Lower leg skin (tissue), 4 donors: Measurements from ENCODE around the gene WAC. TPM values are rescaled to one million over a fixed set of nuclear protein-coding genes. Genes with fewer than 3 reads are reported as not detected.
"Not testable (repeated sequence)": the region's sequence is repeated elsewhere in the genome, so short reads cannot be mapped to it uniquely, and the experiment has no call there.

Experiments
- DNase-seq, 2 donors: peaks; one replicate each; pipeline ENCODE4 v3.0.0-alpha.2; 2019; ENCODE audit warnings: low spot score in 2 of 2
- H3K4me3 ChIP-seq: fragments of 200-600 bp; sonication (generic); 2 replicates; pipeline ENCODE4 v1.5.1; 2017; ENCODE audit warnings: mild to moderate bottlenecking, low read depth; ENCODE audit not compliant: poor library complexity, severe bottlenecking
- POLR2A ChIP-seq, 2 donors: fragments of 450-650 bp; IDR thresholded peaks; one replicate each; pipeline ENCODE4 v1.6.1; 2016 to 2017; ENCODE audit warnings: antibody characterized with exemption in 2 of 2, mild to moderate bottlenecking in 1 of 2, moderate library complexity in 1 of 2
- WGBS, 2 donors: methylation state at CpG; one replicate each; pipeline ENCODE4 v1.1.5; 2018; 5-methylcytosine and 5-hydroxymethylcytosine counted together
- intact Hi-C: fragments of 100-400 bp; cut with DNase I; formaldehyde crosslinking; loops from one replicate; pipeline ENCODE4 v1.15.0; 2023; ENCODE audit warnings: low total_unique reads
- total RNA-seq, 4 donors: library from RNA; depleted of rRNA; stranded (reverse); fragments of >200 nt; gene quantifications; one replicate each; pipeline ENCODE4 v1.1.0, GENCODE V29; 2016
- TF ChIP-seq, protein P1 (sequence below), 3 donors: fragments of 450-650 bp; IDR thresholded peaks; one replicate each; pipeline ENCODE4 v1.5.1; 2016; ENCODE audit warnings: antibody characterized with exemption in 3 of 3, mild to moderate bottlenecking in 3 of 3, moderate library complexity in 2 of 3

The WAC gene
- total RNA-seq, 4 donors from 2014 or later: 86.2 to 139 (median 92.9) TPM

- intact Hi-C loops: no loop called here
- no peak for DNase-seq
- no peak overlapping the region for H3K4me3 ChIP-seq
- WGBS, 2 donors: 79 to 85% methylated on average over 3 of the region's 3 CpGs
- TF ChIP-seq POLR2A (IDR thresholded peaks at IDR 0.05): no peak
- TF ChIP-seq, protein P1, sequence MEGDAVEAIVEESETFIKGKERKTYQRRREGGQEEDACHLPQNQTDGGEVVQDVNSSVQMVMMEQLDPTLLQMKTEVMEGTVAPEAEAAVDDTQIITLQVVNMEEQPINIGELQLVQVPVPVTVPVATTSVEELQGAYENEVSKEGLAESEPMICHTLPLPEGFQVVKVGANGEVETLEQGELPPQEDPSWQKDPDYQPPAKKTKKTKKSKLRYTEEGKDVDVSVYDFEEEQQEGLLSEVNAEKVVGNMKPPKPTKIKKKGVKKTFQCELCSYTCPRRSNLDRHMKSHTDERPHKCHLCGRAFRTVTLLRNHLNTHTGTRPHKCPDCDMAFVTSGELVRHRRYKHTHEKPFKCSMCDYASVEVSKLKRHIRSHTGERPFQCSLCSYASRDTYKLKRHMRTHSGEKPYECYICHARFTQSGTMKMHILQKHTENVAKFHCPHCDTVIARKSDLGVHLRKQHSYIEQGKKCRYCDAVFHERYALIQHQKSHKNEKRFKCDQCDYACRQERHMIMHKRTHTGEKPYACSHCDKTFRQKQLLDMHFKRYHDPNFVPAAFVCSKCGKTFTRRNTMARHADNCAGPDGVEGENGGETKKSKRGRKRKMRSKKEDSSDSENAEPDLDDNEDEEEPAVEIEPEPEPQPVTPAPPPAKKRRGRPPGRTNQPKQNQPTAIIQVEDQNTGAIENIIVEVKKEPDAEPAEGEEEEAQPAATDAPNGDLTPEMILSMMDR (IDR thresholded peaks at IDR 0.05): no peak
Observed at GRCh38 chr10:28496017-28496416, 36.9 kb upstream of the WAC start.

DNA sequence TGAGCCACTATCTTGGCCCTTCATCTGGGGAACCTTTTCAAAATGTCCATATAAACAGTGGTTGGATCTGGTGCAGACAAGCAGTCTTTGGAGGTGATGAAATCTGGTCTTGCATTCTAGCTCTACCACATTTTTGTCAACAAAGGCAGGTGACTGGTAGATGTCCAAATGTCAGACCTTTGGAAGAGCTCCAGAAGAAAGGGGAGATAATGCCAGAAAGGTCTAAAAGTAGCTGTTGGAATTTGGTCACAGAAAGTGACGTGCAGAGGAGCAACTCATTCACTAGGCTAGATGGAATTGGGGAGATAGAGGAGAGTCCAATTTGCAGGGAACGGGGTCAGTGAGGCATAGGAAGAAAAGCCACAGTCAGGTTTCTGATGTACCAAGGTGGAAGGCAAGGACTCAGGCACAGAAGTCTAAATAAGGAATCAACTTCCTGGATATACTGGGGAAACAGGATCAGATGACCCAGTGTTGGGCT lies 36.4 kb upstream of the WAC start:
- intact Hi-C loops: no loop called here
- no peak for DNase-seq
- 71 to 75% methylated on average over 2 of the region's 2 CpGs for WGBS, 2 donors

DNA sequence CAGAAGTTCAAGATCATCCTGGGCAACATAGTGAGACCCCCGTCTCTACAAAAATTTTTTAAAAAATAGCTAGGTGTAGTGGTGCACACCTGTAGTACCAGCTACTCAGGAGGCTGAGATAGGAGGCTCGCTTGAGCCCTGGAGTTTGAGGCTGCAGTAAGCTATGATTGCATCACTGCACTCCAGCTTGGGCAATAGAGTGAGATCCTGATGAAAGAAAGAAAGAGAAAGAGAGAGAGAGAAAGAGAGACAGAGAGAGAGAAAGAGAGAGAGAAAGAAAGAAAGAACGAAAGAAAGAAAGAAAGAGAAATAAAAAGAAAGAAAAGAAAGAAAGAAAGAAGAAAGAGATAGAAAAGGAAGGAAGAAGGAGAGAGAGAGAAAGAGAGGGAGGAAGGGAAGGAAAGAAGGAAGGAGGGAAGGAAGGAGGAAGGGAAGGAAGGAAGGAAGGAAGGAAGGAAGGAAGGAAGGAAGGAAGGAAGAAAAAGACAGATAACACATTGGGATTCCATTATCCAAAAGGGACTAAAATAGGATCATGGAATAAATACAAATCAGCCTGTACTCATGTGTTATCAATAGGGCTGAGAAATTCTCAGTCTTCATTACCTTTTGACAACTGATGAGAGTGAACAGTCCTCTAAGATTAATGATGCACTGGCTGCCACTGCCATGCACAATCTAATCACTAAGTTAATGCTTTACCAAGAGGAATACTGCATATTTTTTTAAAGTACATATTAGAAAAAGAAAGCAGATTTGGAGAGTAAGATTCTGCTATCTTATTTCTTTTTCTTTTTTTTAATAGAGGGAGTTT lies 35.4 kb upstream of the WAC start:
- TF ChIP-seq, protein P1 (IDR thresholded peaks at IDR 0.05): no peak
- no peak for TF ChIP-seq POLR2A (IDR thresholded peaks at IDR 0.05)
- no peak for DNase-seq
- H3K4me3 ChIP-seq: no peak overlapping the region
- intact Hi-C loops: no loop called here
- 73 to 76% methylated on average over 3 of the region's 3 CpGs for WGBS, 2 donors

More for the DNA sequence above, 36.4 kb upstream of the WAC start:
- TF ChIP-seq, protein P1 (IDR thresholded peaks at IDR 0.05): no peak
- no peak for TF ChIP-seq POLR2A (IDR thresholded peaks at IDR 0.05)
- H3K4me3 ChIP-seq: no peak overlapping the region

DNA sequence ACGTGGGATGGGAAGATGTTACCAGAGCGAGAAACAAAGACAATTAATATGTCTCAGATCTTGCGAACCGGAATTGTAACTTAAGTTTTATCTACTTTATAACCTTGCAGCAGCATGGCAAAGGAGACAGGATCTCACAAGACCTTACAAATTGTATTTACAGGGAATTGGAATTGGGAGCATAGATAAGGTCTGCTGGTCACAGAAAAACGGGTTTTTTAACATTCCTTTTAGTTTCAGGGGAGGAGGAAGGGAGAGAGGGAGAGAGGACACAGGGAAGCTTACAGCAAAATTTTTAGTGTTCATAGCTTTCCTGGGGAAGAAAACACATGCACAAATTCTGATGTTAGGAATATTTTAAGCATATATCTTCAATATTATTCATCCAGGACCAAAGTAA lies 32.7 kb upstream of the WAC start:
- intact Hi-C loops, DNase-seq, H3K4me3 ChIP-seq: not testable (repeated sequence)
- WGBS, 2 donors: 28 to 33% methylated on average over 5 of the region's 5 CpGs

DNA sequence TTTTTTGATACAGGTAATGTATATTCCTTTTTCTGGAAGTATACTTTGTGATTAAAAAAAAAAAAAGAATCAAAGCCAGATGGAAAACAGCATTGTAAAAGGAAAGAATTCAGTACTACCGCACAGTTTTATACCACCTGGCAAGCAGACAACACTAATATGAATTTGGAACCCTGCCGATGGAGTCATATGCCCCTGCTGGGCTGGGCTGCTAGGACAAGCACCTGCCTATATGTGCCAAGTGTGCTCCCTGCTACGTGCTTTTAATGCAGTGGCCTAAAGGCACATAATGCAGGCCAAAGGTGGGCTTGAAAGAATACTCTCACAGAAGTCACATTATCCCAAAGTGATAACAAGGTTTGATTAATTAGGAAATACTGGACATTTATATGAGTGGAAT lies 29.8 kb upstream of the WAC start:
- H3K4me3 ChIP-seq: no peak overlapping the region
- TF ChIP-seq, protein P1 (IDR thresholded peaks at IDR 0.05): no peak
- DNase-seq: no peak
- intact Hi-C loops: no loop called here
- 37 to 47% methylated on average over 3 of the region's 3 CpGs for WGBS, 2 donors

GRCh38 chr10:28505359-28505959 lies 27.5 kb upstream of the WAC start:
- no peak for DNase-seq
- 68% methylated on average over 4 of the region's 4 CpGs for WGBS, 2 donors
- no peak for TF ChIP-seq POLR2A (IDR thresholded peaks at IDR 0.05)
- TF ChIP-seq, protein P1 (IDR thresholded peaks at IDR 0.05): no peak
- intact Hi-C loops: no loop called here
- H3K4me3 ChIP-seq: no peak overlapping the region
